Loucy (cell line): ENCODE measurements around the gene RABGAP1.

Experiments used
- EZH2phosphoT487 ChIP-seq: fragments of 200-600 bp; IDR thresholded peaks from 2 replicates; pipeline ENCODE4 v1.6.1; 2018; ENCODE audit warnings: antibody characterized with exemption, mild to moderate bottlenecking, moderate library complexity, borderline replicate concordance
- TF ChIP-seq, protein P1 (sequence below): fragments of 200-600 bp; sonication (generic); conservative IDR thresholded peaks from 2 replicates; pipeline ENCODE4 v1.5.1; 2014; ENCODE audit warnings: mild to moderate bottlenecking, antibody characterized with exemption, low read length

DNA sequence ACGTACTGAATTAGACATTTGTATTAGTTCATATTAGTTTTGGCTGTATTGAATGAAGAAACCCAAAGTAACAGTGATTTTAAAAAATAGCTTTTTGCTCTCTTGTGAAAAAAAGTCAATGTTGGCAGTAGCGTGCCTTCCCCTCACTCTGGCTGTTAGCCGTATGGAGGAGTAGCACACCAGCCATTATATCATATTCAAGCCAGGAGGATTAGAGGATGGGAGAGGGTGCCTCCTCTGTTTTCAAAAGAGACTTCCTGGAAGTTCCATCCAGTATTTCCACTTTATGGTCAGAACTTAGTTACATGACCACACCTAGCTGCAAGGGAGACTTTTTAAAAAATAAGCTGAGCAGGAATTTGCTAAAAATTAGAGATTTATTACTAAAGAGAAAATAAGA, 133.8 kb downstream of the RABGAP1 start:
- TF ChIP-seq, protein P1, sequence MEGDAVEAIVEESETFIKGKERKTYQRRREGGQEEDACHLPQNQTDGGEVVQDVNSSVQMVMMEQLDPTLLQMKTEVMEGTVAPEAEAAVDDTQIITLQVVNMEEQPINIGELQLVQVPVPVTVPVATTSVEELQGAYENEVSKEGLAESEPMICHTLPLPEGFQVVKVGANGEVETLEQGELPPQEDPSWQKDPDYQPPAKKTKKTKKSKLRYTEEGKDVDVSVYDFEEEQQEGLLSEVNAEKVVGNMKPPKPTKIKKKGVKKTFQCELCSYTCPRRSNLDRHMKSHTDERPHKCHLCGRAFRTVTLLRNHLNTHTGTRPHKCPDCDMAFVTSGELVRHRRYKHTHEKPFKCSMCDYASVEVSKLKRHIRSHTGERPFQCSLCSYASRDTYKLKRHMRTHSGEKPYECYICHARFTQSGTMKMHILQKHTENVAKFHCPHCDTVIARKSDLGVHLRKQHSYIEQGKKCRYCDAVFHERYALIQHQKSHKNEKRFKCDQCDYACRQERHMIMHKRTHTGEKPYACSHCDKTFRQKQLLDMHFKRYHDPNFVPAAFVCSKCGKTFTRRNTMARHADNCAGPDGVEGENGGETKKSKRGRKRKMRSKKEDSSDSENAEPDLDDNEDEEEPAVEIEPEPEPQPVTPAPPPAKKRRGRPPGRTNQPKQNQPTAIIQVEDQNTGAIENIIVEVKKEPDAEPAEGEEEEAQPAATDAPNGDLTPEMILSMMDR = no peak
- no peak for TF ChIP-seq EZH2phosphoT487
